Measurements from ENCODE around the gene SREBF1.

DNA sequence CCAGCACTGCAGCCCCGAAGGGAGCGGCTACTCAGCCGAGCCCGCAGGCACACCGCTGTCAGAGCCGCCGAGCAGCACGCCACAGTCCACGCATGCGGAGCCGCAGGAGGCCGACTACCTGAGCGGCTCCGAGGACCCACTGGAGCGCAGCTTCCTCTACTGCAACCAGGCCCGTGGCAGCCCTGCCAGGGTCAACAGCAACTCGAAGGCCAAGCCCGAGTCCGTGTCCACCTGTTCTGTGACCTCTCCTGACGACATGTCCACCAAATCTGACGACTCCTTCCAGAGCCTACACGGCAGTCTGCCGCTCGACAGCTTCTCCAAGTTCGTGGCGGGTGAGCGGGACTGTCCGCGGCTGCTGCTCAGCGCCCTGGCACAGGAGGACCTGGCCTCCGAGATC is 42.4 kb downstream of the SREBF1 start:
- TF ChIP-seq POLR2A (IDR thresholded peaks at IDR 0.05; ENCODE audit: low read depth, low read length), result no peak
- TF ChIP-seq YBX1 (IDR thresholded peaks at IDR 0.05), result no peak
- TF ChIP-seq ZBED1 (IDR thresholded peaks at IDR 0.05; ENCODE audit: borderline replicate concordance), result no peak
- no peak for TF ChIP-seq EP300 (IDR thresholded peaks at IDR 0.05; ENCODE audit: borderline replicate concordance in 1 of 2, control insufficient read depth in 1 of 2, low read depth in 2 of 2, low read length in 2 of 2)
- no peak for TF ChIP-seq SUZ12 (IDR thresholded peaks at IDR 0.05; ENCODE audit: unreplicated experiment)
- TF ChIP-seq, protein P1, sequence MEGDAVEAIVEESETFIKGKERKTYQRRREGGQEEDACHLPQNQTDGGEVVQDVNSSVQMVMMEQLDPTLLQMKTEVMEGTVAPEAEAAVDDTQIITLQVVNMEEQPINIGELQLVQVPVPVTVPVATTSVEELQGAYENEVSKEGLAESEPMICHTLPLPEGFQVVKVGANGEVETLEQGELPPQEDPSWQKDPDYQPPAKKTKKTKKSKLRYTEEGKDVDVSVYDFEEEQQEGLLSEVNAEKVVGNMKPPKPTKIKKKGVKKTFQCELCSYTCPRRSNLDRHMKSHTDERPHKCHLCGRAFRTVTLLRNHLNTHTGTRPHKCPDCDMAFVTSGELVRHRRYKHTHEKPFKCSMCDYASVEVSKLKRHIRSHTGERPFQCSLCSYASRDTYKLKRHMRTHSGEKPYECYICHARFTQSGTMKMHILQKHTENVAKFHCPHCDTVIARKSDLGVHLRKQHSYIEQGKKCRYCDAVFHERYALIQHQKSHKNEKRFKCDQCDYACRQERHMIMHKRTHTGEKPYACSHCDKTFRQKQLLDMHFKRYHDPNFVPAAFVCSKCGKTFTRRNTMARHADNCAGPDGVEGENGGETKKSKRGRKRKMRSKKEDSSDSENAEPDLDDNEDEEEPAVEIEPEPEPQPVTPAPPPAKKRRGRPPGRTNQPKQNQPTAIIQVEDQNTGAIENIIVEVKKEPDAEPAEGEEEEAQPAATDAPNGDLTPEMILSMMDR (IDR thresholded peaks at IDR 0.05 in 2 of 3, conservative IDR thresholded peaks at IDR 0.05 in 1 of 3; ENCODE audit: control insufficient read depth in 2 of 3, extremely low read depth in 1 of 3, insufficient read depth in 1 of 3, low read depth in 3 of 3, low read length in 3 of 3), result no peak
- TF ChIP-seq ZSCAN29 (IDR thresholded peaks at IDR 0.05), result no peak
- no peak for TF ChIP-seq SREBF1 (IDR thresholded peaks at IDR 0.05; ENCODE audit: low read length)
- TF ChIP-seq, protein P2, sequence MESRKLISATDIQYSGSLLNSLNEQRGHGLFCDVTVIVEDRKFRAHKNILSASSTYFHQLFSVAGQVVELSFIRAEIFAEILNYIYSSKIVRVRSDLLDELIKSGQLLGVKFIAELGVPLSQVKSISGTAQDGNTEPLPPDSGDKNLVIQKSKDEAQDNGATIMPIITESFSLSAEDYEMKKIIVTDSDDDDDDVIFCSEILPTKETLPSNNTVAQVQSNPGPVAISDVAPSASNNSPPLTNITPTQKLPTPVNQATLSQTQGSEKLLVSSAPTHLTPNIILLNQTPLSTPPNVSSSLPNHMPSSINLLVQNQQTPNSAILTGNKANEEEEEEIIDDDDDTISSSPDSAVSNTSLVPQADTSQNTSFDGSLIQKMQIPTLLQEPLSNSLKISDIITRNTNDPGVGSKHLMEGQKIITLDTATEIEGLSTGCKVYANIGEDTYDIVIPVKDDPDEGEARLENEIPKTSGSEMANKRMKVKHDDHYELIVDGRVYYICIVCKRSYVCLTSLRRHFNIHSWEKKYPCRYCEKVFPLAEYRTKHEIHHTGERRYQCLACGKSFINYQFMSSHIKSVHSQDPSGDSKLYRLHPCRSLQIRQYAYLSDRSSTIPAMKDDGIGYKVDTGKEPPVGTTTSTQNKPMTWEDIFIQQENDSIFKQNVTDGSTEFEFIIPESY (IDR thresholded peaks at IDR 0.05), result no peak
- TF ChIP-seq, protein P3, sequence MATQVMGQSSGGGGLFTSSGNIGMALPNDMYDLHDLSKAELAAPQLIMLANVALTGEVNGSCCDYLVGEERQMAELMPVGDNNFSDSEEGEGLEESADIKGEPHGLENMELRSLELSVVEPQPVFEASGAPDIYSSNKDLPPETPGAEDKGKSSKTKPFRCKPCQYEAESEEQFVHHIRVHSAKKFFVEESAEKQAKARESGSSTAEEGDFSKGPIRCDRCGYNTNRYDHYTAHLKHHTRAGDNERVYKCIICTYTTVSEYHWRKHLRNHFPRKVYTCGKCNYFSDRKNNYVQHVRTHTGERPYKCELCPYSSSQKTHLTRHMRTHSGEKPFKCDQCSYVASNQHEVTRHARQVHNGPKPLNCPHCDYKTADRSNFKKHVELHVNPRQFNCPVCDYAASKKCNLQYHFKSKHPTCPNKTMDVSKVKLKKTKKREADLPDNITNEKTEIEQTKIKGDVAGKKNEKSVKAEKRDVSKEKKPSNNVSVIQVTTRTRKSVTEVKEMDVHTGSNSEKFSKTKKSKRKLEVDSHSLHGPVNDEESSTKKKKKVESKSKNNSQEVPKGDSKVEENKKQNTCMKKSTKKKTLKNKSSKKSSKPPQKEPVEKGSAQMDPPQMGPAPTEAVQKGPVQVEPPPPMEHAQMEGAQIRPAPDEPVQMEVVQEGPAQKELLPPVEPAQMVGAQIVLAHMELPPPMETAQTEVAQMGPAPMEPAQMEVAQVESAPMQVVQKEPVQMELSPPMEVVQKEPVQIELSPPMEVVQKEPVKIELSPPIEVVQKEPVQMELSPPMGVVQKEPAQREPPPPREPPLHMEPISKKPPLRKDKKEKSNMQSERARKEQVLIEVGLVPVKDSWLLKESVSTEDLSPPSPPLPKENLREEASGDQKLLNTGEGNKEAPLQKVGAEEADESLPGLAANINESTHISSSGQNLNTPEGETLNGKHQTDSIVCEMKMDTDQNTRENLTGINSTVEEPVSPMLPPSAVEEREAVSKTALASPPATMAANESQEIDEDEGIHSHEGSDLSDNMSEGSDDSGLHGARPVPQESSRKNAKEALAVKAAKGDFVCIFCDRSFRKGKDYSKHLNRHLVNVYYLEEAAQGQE (IDR thresholded peaks at IDR 0.05; ENCODE audit: low read depth, low read length), result no peak
- no peak for TF ChIP-seq SPI1 (IDR thresholded peaks at IDR 0.05; ENCODE audit: borderline replicate concordance, insufficient read depth, low read depth, low read length)
- TF ChIP-seq ZNF622 (IDR thresholded peaks at IDR 0.05), result no peak
- no peak for TF ChIP-seq POU2F2 (IDR thresholded peaks at IDR 0.05; ENCODE audit: borderline replicate concordance, low read depth, low read length)

Data from GM12878 (cell line).